ENCODE results near the gene SETX.

GRCh38 chr9:132367613-132368313, 13.0 kb upstream of the SETX start:
- no peak for TF ChIP-seq NFIC (IDR thresholded peaks at IDR 0.05; ENCODE audit: low read depth, low read length)
- TF ChIP-seq SREBF1 (IDR thresholded peaks at IDR 0.05; ENCODE audit: low read length), result no peak
- TF ChIP-seq ATF2 (IDR thresholded peaks at IDR 0.05; ENCODE audit: low read length), result no peak
- TF ChIP-seq CTCF (IDR thresholded peaks at IDR 0.05 in 2 of 3, conservative IDR thresholded peaks at IDR 0.05 in 1 of 3; ENCODE audit: control insufficient read depth in 2 of 3, extremely low read depth in 1 of 3, insufficient read depth in 1 of 3, low read depth in 3 of 3, low read length in 3 of 3), result no peak
- TF ChIP-seq USF1 (IDR thresholded peaks at IDR 0.05; ENCODE audit: borderline replicate concordance, extremely low read length, insufficient read depth, low read depth, low read length), result no peak

All from GM12878 (cell line).